B cell (primary cell): ENCODE results near the gene PCDH9. TPM values are rescaled to one million over a fixed set of nuclear protein-coding genes. Genes with fewer than 3 reads are reported as not detected.

Source experiments
- ATAC-seq: fragments of 200-7000 bp; cut with Tn5 transposase; one replicate; pipeline ENCODE4 v1.10.0; 2021; ENCODE audit warnings: low read depth, mild to moderate bottlenecking, moderate number of reproducible peaks, moderate library complexity
- CTCF ChIA-PET: fragments of 350-600 bp; sonication (Branson Sonifier 250); formaldehyde crosslinking; loops from one replicate; lab custom pipeline; 2021; ENCODE audit warnings: antibody characterized with exemption, inconsistent platforms; lab: Charles Lee
- POLR2A ChIA-PET: fragments of 350-600 bp; sonication (Branson Sonifier 250); formaldehyde crosslinking; loops from one replicate; lab custom pipeline; 2021; ENCODE audit warnings: antibody characterized with exemption; lab: Charles Lee
- DNase-seq: peaks from one replicate; pipeline ENCODE4 v3.0.0; 2013
- H2AFZ ChIP-seq: 2 replicates; pipeline ENCODE4 v1.6.1; 2012; ENCODE audit warnings: mild to moderate bottlenecking, low read depth, low read length; ENCODE audit not compliant: insufficient read depth, poor library complexity, severe bottlenecking
- H3K27ac ChIP-seq, 2 donors: 1 replicate in 1 of 2; 2 replicates in 1 of 2; pipeline ENCODE4 v1.5.1; 2012 to 2013; ENCODE audit warnings: low read length in 2 of 2, mild to moderate bottlenecking in 2 of 2, moderate library complexity in 1 of 2
- H3K27me3 ChIP-seq, 4 experiments: fragments of 200-600 bp in 1 of 4; sonication (generic) in 1 of 4; replicated peaks in 1 of 4; 1 replicate in 2 of 4; 2 replicates in 2 of 4; pipeline versions ENCODE4 v1.6.1 to v1.7.0; 2013 to 2016; ENCODE audit warnings: low read length in 3 of 4, mild to moderate bottlenecking in 2 of 4, mixed read lengths in 1 of 4, moderate library complexity in 1 of 4; ENCODE audit not compliant: insufficient read depth in 4 of 4, control insufficient read depth in 3 of 4; ENCODE audit errors: control extremely low read depth in 1 of 4
- H3K36me3 ChIP-seq, 2 experiments: replicated peaks in 1 of 2; 1 replicate in 1 of 2; 2 replicates in 1 of 2; pipeline versions ENCODE4 v1.6.1 to v1.7.1; 2013; ENCODE audit warnings: low read length in 1 of 2; ENCODE audit not compliant: insufficient read depth in 2 of 2, control insufficient read depth in 1 of 2; ENCODE audit errors: control extremely low read depth in 1 of 2, extremely low read depth in 1 of 2
- H3K4me1 ChIP-seq, 2 donors: fragments of 200-600 bp in 1 of 2; sonication (generic) in 1 of 2; 1 replicate in 1 of 2; 2 replicates in 1 of 2; pipeline versions ENCODE4 v1.5.1 to v1.6.1; 2013 to 2017; ENCODE audit warnings: low read length in 2 of 2; ENCODE audit not compliant: control insufficient read depth in 2 of 2, insufficient read depth in 2 of 2
- H3K4me2 ChIP-seq: replicated peaks from 2 replicates; pipeline ENCODE3; 2012; ENCODE audit warnings: mild to moderate bottlenecking, low read depth, low read length; ENCODE audit not compliant: poor library complexity, severe bottlenecking
- H3K4me3 ChIP-seq, 5 experiments: fragments of 200-600 bp in 1 of 5; sonication (generic) in 1 of 5; 1 replicate in 3 of 5; 2 replicates in 2 of 5; pipeline versions ENCODE4 v1.5.1 to v1.7.0; 2011 to 2016; ENCODE audit warnings: low read length in 4 of 5, mild to moderate bottlenecking in 4 of 5, low read depth in 2 of 5, control low read depth in 1 of 5, moderate library complexity in 1 of 5; ENCODE audit not compliant: insufficient read depth in 1 of 5; ENCODE audit errors: control extremely low read depth in 1 of 5, extremely low read depth in 1 of 5
- H3K79me2 ChIP-seq: fragments of 200-600 bp; sonication (generic); one replicate; pipeline ENCODE4 v1.6.0; 2016; ENCODE audit warnings: low read length; ENCODE audit not compliant: control insufficient read depth, insufficient read depth
- H3K9ac ChIP-seq: fragments of 200-600 bp; sonication (generic); 2 replicates; pipeline ENCODE4 v1.6.1; 2017; ENCODE audit warnings: mild to moderate bottlenecking, low read length, moderate library complexity
- H3K9me3 ChIP-seq, 3 donors: one replicate each; pipeline versions ENCODE4 v1.6.1 to v1.7.1; 2013; ENCODE audit warnings: low read length in 2 of 3; ENCODE audit not compliant: control insufficient read depth in 2 of 3, insufficient read depth in 1 of 3; ENCODE audit errors: control extremely low read depth in 1 of 3
- H4K20me1 ChIP-seq: 2 replicates; pipeline ENCODE4 v1.6.0; 2012; ENCODE audit warnings: mild to moderate bottlenecking, low read length; ENCODE audit not compliant: insufficient read depth, control insufficient read depth, poor library complexity, severe bottlenecking
- H3K27ac Mint-ChIP-seq: one replicate; pipeline ENCODE4 v1.8.0; 2021; ENCODE audit warnings: mixed read lengths
- H3K27me3 Mint-ChIP-seq: one replicate; pipeline ENCODE4 v1.8.0; 2021; ENCODE audit warnings: mixed read lengths
- H3K4me1 Mint-ChIP-seq: one replicate; pipeline ENCODE4 v1.8.0; 2021; ENCODE audit warnings: mixed read lengths
- H3K4me3 Mint-ChIP-seq: one replicate; pipeline ENCODE4 v1.8.0; 2021; ENCODE audit warnings: mixed read lengths
- H3K9me3 Mint-ChIP-seq: one replicate; pipeline ENCODE4 v1.8.0; 2022; ENCODE audit warnings: mixed read lengths; ENCODE audit not compliant: insufficient read depth
- CTCF ChIP-seq: fragments of 200-600 bp; IDR thresholded peaks from one replicate; pipeline ENCODE4 v1.8.0; 2022; ENCODE audit warnings: antibody characterized with exemption, mild to moderate bottlenecking
- EZH2 ChIP-seq: IDR thresholded peaks from 2 replicates; pipeline ENCODE4 v1.6.1; 2012; ENCODE audit warnings: borderline replicate concordance, low read depth, mild to moderate bottlenecking, moderate library complexity, low read length; ENCODE audit not compliant: insufficient read depth, poor library complexity, severe bottlenecking
- WGBS: methylation state at CpG from one replicate; pipeline ENCODE4 v1.1.5; 2013; ENCODE audit warnings: missing lambda C conversion rate; ENCODE audit not compliant: insufficient coverage; 5-methylcytosine and 5-hydroxymethylcytosine counted together
- intact Hi-C: fragments of 100-400 bp; cut with micrococcal nuclease; formaldehyde crosslinking; loops from one replicate; pipeline ENCODE4 v1.10.0; 2022
- polyA plus RNA-seq: library from polyadenylated mRNA; depleted of rRNA; stranded (reverse); fragments of >200 nt; gene quantifications from 2 replicates; pipeline ENCODE4 v1.2.3, GENCODE V29; 2012
- total RNA-seq, 2 donors: library from RNA; stranded (reverse); fragments of 120-200 nt in 1 of 2; gene quantifications; 1 replicate in 1 of 2; 2 replicates in 1 of 2; pipeline versions ENCODE4 v1.2.3 to v1.2.4, GENCODE V29; 2013 to 2022

Gene PCDH9
- total and polyA plus RNA-seq, 2 donors (not counting 1 experiment from before 2014, with no cell fraction given) = 13.1 to 21.8 TPM

GRCh38 chr13:66644855-66645460, 585.2 kb downstream of the PCDH9 start:
- Mint-ChIP-seq H3K4me1 (peaks cover 36% of the 10 kb centered on the region), H3K4me3 (peak overlapping the region; percentile 62), H3K27me3 (no peaks in the 10 kb centered on the region), H3K9me3 (no peaks in the 10 kb centered on the region), H3K27ac (peak overlapping the region; percentile 83)
- no peaks in the 10 kb centered on the region for H3K36me3 ChIP-seq
- ChIA-PET CTCF (no interaction called here), POLR2A (no interaction called here)
- peak overlapping the region; percentile 50 for H3K9ac ChIP-seq
- ATAC-seq (peak; percentile 41), DNase-seq (peak; percentile 28)
- no CpG with 5 or more reads among the region's 3 CpGs for WGBS
- peak overlapping the region; percentile 64 for H3K4me2 ChIP-seq
- no peak for TF ChIP-seq CTCF
- TF ChIP-seq EZH2 = no peak
- H3K4me1 ChIP-seq = peaks cover 13 to 20% of the 10 kb centered on the region in 2 donors
- H4K20me1 ChIP-seq = no peaks in the 10 kb centered on the region
- peak overlapping the region in 3 of 5 experiments; percentile 7 to 49 (median 15) for H3K4me3 ChIP-seq
- no peaks in the 10 kb centered on the region for H3K27me3 ChIP-seq
- H3K9me3 ChIP-seq = no peaks in the 10 kb centered on the region
- intact Hi-C loops = loop anchor here (2.0 kb wide), 1 partner anchor 14 kb away; no protein-coding TSS in a partner anchor
- no peaks in the 10 kb centered on the region for H3K79me2 ChIP-seq
- peak overlapping the region; percentile 66 for H2AFZ ChIP-seq
- peak overlapping the region; percentile 64 to 78 for H3K27ac ChIP-seq

- H3K27me3 ChIP-seq = no peaks in the 10 kb centered on the region
- no peak for TF ChIP-seq CTCF
- no peak for TF ChIP-seq EZH2
- ChIA-PET POLR2A (no interaction called here), CTCF (no interaction called here)
- H3K9me3 ChIP-seq = no peaks in the 10 kb centered on the region
- no peak overlapping the region for H3K9ac ChIP-seq
- peaks cover 13 to 23% of the 10 kb centered on the region in 2 donors for H3K4me1 ChIP-seq
- no peaks in the 10 kb centered on the region for H4K20me1 ChIP-seq
- H3K27ac ChIP-seq = no peak overlapping the region
- no peaks in the 10 kb centered on the region for H3K9me3 Mint-ChIP-seq
- H2AFZ ChIP-seq = no peak overlapping the region
- no peak overlapping the region for H3K4me2 ChIP-seq
- intact Hi-C loops = no loop called here
- DNase-seq = no peak
- no peaks in the 10 kb centered on the region for H3K79me2 ChIP-seq
- no peaks in the 10 kb centered on the region for H3K36me3 ChIP-seq
- 71% methylated on average over 1 of the region's 2 CpGs for WGBS
- no peak for ATAC-seq
- H3K27me3 Mint-ChIP-seq = no peaks in the 10 kb centered on the region
- no peak overlapping the region for H3K4me3 ChIP-seq
- H3K27ac Mint-ChIP-seq = no peak overlapping the region
- H3K4me1 Mint-ChIP-seq = peaks cover 38% of the 10 kb centered on the region
- no peak overlapping the region for H3K4me3 Mint-ChIP-seq
Measured at GRCh38 chr13:66640231-66640630, 589.9 kb downstream of the PCDH9 start.
